MCF 10A (cell line): ENCODE data around the gene SPRN. TPM values are rescaled to one million over a fixed set of nuclear protein-coding genes. Genes with fewer than 3 reads are reported as not detected.

Experiments used
- BruUV-seq: library from RNA; stranded (reverse); fragments of 400-500 nt; replicated peaks from 2 replicates; lab custom pipeline; 2021; lab: Mats Ljungman, UMichigan
- CTCF ChIA-PET: fragments of 300-600 bp; sonication (Branson Sonifier 250); formaldehyde crosslinking; extraction: SDS; loops from one replicate; lab custom pipeline; 2021; ENCODE audit warnings: antibody characterized with exemption, inconsistent platforms; lab: Yijun Ruan, JAX
- POLR2A ChIA-PET: fragments of 300-600, 350-650 bp; sonication (Branson Sonifier 250); formaldehyde crosslinking; extraction: SDS; loops from one replicate; lab custom pipeline; 2020; ENCODE audit warnings: antibody characterized with exemption, inconsistent platforms; lab: Yijun Ruan, JAX
- DNase-seq: peaks from one replicate; pipeline ENCODE4 v3.0.0-alpha.2; 2018; ENCODE audit not compliant: unreplicated experiment
- H3K27ac Mint-ChIP-seq: one replicate; pipeline ENCODE4 v1.8.0; 2022; ENCODE audit warnings: mild to moderate bottlenecking, low read depth, mixed read lengths; ENCODE audit not compliant: unreplicated experiment
- H3K27me3 Mint-ChIP-seq: one replicate; pipeline ENCODE4 v1.8.0; 2022; ENCODE audit warnings: mixed read lengths; ENCODE audit not compliant: insufficient read depth, unreplicated experiment
- H3K36me3 Mint-ChIP-seq: one replicate; pipeline ENCODE4 v1.8.0; 2022; ENCODE audit warnings: mild to moderate bottlenecking, moderate library complexity, mixed read lengths; ENCODE audit not compliant: insufficient read depth, unreplicated experiment
- H3K4me1 Mint-ChIP-seq: one replicate; pipeline ENCODE4 v1.8.0; 2022; ENCODE audit warnings: mixed read lengths; ENCODE audit not compliant: insufficient read depth, unreplicated experiment
- H3K4me3 Mint-ChIP-seq: one replicate; pipeline ENCODE4 v1.8.0; 2022; ENCODE audit warnings: mild to moderate bottlenecking, moderate library complexity, mixed read lengths; ENCODE audit not compliant: unreplicated experiment
- H3K9me3 Mint-ChIP-seq: one replicate; pipeline ENCODE4 v1.8.0; 2022; ENCODE audit warnings: mixed read lengths; ENCODE audit not compliant: unreplicated experiment
- intact Hi-C: fragments of 100-400 bp; cut with micrococcal nuclease; formaldehyde crosslinking; loops from 2 replicates; pipeline ENCODE4 v1.14.1; 2022
- total RNA-seq: library from RNA; stranded (reverse); gene quantifications from 2 replicates; pipeline ENCODE4 v1.2.3, GENCODE V29; 2022
- TF ChIP-seq, protein P1 (sequence below): fragments of 200-600 bp; IDR thresholded peaks from one replicate; pipeline ENCODE4 v1.8.0; 2022; ENCODE audit warnings: antibody characterized with exemption, mild to moderate bottlenecking; ENCODE audit not compliant: unreplicated experiment

Gene SPRN
- total RNA-seq, 1 experiment from 2014 or later: not detected

GRCh38 chr10:133397938-133398337 lies 26.5 kb downstream of the SPRN start:
- H3K36me3 Mint-ChIP-seq: peaks cover 55% of the 10 kb centered on the region
- no peak overlapping the region for H3K4me3 Mint-ChIP-seq
- no peaks in the 10 kb centered on the region for H3K27me3 Mint-ChIP-seq
- BruUV-seq: no TSS peak
- ChIA-PET CTCF (interaction anchor here (0.7 to 1.1 kb wide), 2 partner anchors 68 to 210 kb away, joined by 3 read pairs; no protein-coding TSS in a partner anchor), POLR2A (no interaction called here)
- DNase-seq: no peak
- intact Hi-C loops: loop anchor here (10.0 kb wide), 1 partner anchor 73 kb away; no protein-coding TSS in a partner anchor
- no peaks in the 10 kb centered on the region for H3K4me1 Mint-ChIP-seq
- H3K27ac Mint-ChIP-seq: no peak overlapping the region
- TF ChIP-seq, protein P1, sequence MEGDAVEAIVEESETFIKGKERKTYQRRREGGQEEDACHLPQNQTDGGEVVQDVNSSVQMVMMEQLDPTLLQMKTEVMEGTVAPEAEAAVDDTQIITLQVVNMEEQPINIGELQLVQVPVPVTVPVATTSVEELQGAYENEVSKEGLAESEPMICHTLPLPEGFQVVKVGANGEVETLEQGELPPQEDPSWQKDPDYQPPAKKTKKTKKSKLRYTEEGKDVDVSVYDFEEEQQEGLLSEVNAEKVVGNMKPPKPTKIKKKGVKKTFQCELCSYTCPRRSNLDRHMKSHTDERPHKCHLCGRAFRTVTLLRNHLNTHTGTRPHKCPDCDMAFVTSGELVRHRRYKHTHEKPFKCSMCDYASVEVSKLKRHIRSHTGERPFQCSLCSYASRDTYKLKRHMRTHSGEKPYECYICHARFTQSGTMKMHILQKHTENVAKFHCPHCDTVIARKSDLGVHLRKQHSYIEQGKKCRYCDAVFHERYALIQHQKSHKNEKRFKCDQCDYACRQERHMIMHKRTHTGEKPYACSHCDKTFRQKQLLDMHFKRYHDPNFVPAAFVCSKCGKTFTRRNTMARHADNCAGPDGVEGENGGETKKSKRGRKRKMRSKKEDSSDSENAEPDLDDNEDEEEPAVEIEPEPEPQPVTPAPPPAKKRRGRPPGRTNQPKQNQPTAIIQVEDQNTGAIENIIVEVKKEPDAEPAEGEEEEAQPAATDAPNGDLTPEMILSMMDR: no peak
- H3K9me3 Mint-ChIP-seq: no peaks in the 10 kb centered on the region

DNA sequence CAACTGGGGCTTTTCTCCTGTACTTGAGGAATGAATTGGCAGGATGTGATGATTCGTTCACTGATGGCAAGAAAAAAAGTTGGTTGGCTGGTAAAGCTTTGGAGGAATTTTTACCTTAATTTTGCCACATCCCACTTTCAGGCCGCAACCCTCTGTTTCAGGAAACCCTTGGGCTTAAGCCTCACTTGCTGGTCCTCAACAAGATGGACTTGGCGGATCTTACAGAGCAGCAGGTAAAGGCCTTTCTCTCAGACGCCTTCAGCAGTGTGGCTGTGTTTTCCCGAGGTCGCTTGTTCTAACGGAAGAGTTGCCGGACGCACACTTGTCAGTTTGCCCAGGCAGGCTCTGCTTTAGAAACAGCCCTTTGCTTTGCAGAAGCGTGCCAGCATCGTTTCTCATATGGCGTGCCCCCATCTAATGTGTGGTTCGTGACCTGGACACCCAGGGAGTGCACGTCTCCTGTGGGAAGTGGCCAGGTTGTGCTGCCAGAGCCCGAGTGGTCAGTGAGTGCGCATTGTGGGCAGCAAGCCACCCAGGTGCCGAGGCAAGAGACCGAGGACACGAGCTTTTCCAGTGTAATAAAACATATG lies 28.3 kb downstream of the SPRN start:
- ChIA-PET CTCF (no interaction called here), POLR2A (no interaction called here)
- Mint-ChIP-seq H3K4me1 (no peaks in the 10 kb centered on the region), H3K4me3 (peak overlapping the region; percentile 90), H3K36me3 (peaks cover 40% of the 10 kb centered on the region), H3K27me3 (no peaks in the 10 kb centered on the region), H3K27ac (no peak overlapping the region), H3K9me3 (no peaks in the 10 kb centered on the region)
- intact Hi-C loops: loop anchor here (10.0 kb wide), 1 partner anchor 71 kb away; no protein-coding TSS in a partner anchor
- DNase-seq: no peak
- no TSS peak for BruUV-seq
- TF ChIP-seq, protein P1: no peak

GRCh38 chr10:133394801-133395221 lies 29.6 kb downstream of the SPRN start:
- peaks cover 27% of the 10 kb centered on the region for H3K36me3 Mint-ChIP-seq
- no peaks in the 10 kb centered on the region for H3K9me3 Mint-ChIP-seq
- TF ChIP-seq, protein P1: no peak
- ChIA-PET POLR2A (interaction anchor here (1.0 to 2.3 kb wide), 3 partner anchors 10 to 136 kb away, joined by 3 to 11 read pairs (median 8); partner anchors contain the start of gene PAOX), CTCF (interaction anchor here (0.6 kb wide), 2 partner anchors 12 to 160 kb away, joined by 3 read pairs; no protein-coding TSS in a partner anchor)
- H3K27ac Mint-ChIP-seq: peak overlapping the region; percentile 95
- no peaks in the 10 kb centered on the region for H3K4me1 Mint-ChIP-seq
- H3K27me3 Mint-ChIP-seq: no peaks in the 10 kb centered on the region
- TSS peak; percentile 32 for BruUV-seq
- peak overlapping the region; percentile 90 for H3K4me3 Mint-ChIP-seq
- DNase-seq: no peak
- intact Hi-C loops: loop anchor here (10.0 kb wide), 1 partner anchor 70 kb away; no protein-coding TSS in a partner anchor

- BruUV-seq: no TSS peak
- ChIA-PET CTCF (interaction anchor here (0.6 kb wide), 3 partner anchors 11 to 161 kb away, joined by 3 to 5 read pairs (median 3); no protein-coding TSS in a partner anchor), POLR2A (interaction anchor here (0.7 to 3.3 kb wide), 6 partner anchors 11 to 135 kb away, joined by 3 to 11 read pairs (median 6); partner anchors contain the start of genes ECHS1 and PAOX)
- H3K27ac Mint-ChIP-seq: peak within 1 kb of the TSS; percentile 95
- H3K9me3 Mint-ChIP-seq: no peaks in the 10 kb centered on the region
- intact Hi-C loops: loop anchor here (10.0 kb wide), 1 partner anchor 69 kb away; no protein-coding TSS in a partner anchor
- H3K27me3 Mint-ChIP-seq: no peaks in the 10 kb centered on the region
- H3K4me3 Mint-ChIP-seq: peak within 1 kb of the TSS; percentile 90
- H3K36me3 Mint-ChIP-seq: peaks cover 20% of the 10 kb centered on the region
- H3K4me1 Mint-ChIP-seq: no peaks in the 10 kb centered on the region
- TF ChIP-seq, protein P1: no peak
- peak; percentile 89 for DNase-seq
Measured at GRCh38 chr10:133394064-133394663, 30.3 kb downstream of the SPRN start, which contains the start of gene MTG1. Gene MTG1, plus strand, starts transcription at chr10:133394157. Its CDS starts 64 bp downstream, at chr10:133394221.
